Measurements from ENCODE around the gene CKLF.

Gene CKLF

GRCh38 chr16:66521252-66521713 is 31.1 kb upstream of the CKLF start:
- Histone ChIP-seq H3K9ac (ENCODE audit: low read length) (peak overlapping the region; percentile 24), H3K9me3 (ENCODE audit: control insufficient read depth, low read length) (no peaks in the 10 kb centered on the region), H3K4me1 (ENCODE audit: control insufficient read depth, insufficient read depth, low read length) (peaks cover 68% of the 10 kb centered on the region), H3K27me3 (ENCODE audit: control insufficient read depth, insufficient read depth, low read length) (no peaks in the 10 kb centered on the region), H3K36me3 (ENCODE audit: control insufficient read depth, insufficient read depth, low read length) (peaks cover 5% of the 10 kb centered on the region), H3K4me3 (ENCODE audit: low read length) (no peak overlapping the region)

GRCh38 chr16:66521951-66522771 is 30.2 kb upstream of the CKLF start:
- H3K4me3 ChIP-seq (ENCODE audit: low read length), result no peak overlapping the region
- no peaks in the 10 kb centered on the region for H3K9me3 ChIP-seq (ENCODE audit: control insufficient read depth, low read length)
- no peaks in the 10 kb centered on the region for H3K27me3 ChIP-seq (ENCODE audit: control insufficient read depth, insufficient read depth, low read length)
- H3K9ac ChIP-seq (ENCODE audit: low read length), result peak overlapping the region; percentile 24
- H3K36me3 ChIP-seq (ENCODE audit: control insufficient read depth, insufficient read depth, low read length), result peaks cover 6% of the 10 kb centered on the region
- H3K4me1 ChIP-seq (ENCODE audit: control insufficient read depth, insufficient read depth, low read length), result peaks cover 60% of the 10 kb centered on the region

DNA sequence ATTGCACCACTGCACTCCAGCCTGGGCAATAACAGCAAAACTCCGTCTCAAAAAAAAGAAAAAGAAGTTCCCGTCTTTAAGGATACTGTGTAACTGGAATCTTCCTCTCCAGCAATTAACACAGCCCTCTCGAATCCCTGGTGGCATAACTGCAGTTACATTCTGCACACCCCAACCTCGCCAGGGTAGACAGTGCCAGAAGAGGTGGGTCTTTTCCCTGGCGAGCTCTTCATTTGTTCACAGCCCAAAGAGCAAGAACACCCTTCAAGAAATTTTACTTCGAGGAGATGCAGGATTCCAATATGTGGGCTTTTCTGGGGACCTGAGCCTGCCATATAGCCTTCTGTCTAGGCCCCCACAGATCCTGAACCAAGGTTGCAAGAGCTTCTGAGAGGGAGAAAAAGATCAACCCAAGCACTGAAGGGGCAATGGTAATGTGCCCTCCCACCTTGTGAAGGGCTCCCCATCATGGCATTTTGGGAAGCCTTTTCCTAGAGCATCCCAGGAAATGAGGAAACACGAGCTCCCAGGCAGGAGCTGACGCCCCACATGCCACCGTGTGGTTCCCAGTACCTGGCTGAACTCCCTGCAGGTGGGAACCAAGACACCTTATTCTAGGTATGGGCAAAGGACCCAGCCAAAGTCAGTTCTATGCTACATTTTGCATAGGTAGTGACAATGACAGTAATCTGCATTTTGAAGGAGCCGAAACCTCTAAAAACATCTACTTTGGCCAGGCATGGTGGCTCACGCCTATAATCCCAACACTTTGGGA is 29.4 kb upstream of the CKLF start:
- Histone ChIP-seq H3K9me3 (ENCODE audit: control insufficient read depth, low read length) (no peaks in the 10 kb centered on the region), H3K27me3 (ENCODE audit: control insufficient read depth, insufficient read depth, low read length) (no peaks in the 10 kb centered on the region), H3K4me3 (ENCODE audit: low read length) (no peak overlapping the region), H3K4me1 (ENCODE audit: control insufficient read depth, insufficient read depth, low read length) (peaks cover 51% of the 10 kb centered on the region), H3K36me3 (ENCODE audit: control insufficient read depth, insufficient read depth, low read length) (peaks cover 10% of the 10 kb centered on the region), H3K9ac (ENCODE audit: low read length) (no peak overlapping the region)

- Histone ChIP-seq H3K36me3 (ENCODE audit: control insufficient read depth, insufficient read depth, low read length) (peaks cover 10% of the 10 kb centered on the region), H3K27me3 (ENCODE audit: control insufficient read depth, insufficient read depth, low read length) (no peaks in the 10 kb centered on the region), H3K4me3 (ENCODE audit: low read length) (no peak overlapping the region), H3K4me1 (ENCODE audit: control insufficient read depth, insufficient read depth, low read length) (peaks cover 48% of the 10 kb centered on the region), H3K9me3 (ENCODE audit: control insufficient read depth, low read length) (no peaks in the 10 kb centered on the region), H3K9ac (ENCODE audit: low read length) (no peak overlapping the region)
Observed at GRCh38 chr16:66523861-66524354, 28.5 kb upstream of the CKLF start.

GRCh38 chr16:66524601-66525164 is 27.7 kb upstream of the CKLF start:
- Histone ChIP-seq H3K9ac (ENCODE audit: low read length) (no peak overlapping the region), H3K4me1 (ENCODE audit: control insufficient read depth, insufficient read depth, low read length) (peaks cover 48% of the 10 kb centered on the region), H3K4me3 (ENCODE audit: low read length) (no peak overlapping the region), H3K27me3 (ENCODE audit: control insufficient read depth, insufficient read depth, low read length) (no peaks in the 10 kb centered on the region), H3K36me3 (ENCODE audit: control insufficient read depth, insufficient read depth, low read length) (peaks cover 7% of the 10 kb centered on the region), H3K9me3 (ENCODE audit: control insufficient read depth, low read length) (no peaks in the 10 kb centered on the region)

- Histone ChIP-seq H3K9me3 (ENCODE audit: control insufficient read depth, low read length) (no peaks in the 10 kb centered on the region), H3K4me3 (ENCODE audit: low read length) (no peak overlapping the region), H3K4me1 (ENCODE audit: control insufficient read depth, insufficient read depth, low read length) (peaks cover 43% of the 10 kb centered on the region), H3K36me3 (ENCODE audit: control insufficient read depth, insufficient read depth, low read length) (peaks cover 5% of the 10 kb centered on the region), H3K27me3 (ENCODE audit: control insufficient read depth, insufficient read depth, low read length) (no peaks in the 10 kb centered on the region), H3K9ac (ENCODE audit: low read length) (no peak overlapping the region)
Observed at GRCh38 chr16:66525396-66526180, 26.8 kb upstream of the CKLF start.

GRCh38 chr16:66528294-66528693 is 24.1 kb upstream of the CKLF start:
- Histone ChIP-seq H3K9ac (ENCODE audit: low read length) (no peak overlapping the region), H3K4me3 (ENCODE audit: low read length) (no peak overlapping the region), H3K36me3 (ENCODE audit: control insufficient read depth, insufficient read depth, low read length) (peaks cover 5% of the 10 kb centered on the region), H3K27me3 (ENCODE audit: control insufficient read depth, insufficient read depth, low read length) (no peaks in the 10 kb centered on the region), H3K9me3 (ENCODE audit: control insufficient read depth, low read length) (no peaks in the 10 kb centered on the region), H3K4me1 (ENCODE audit: control insufficient read depth, insufficient read depth, low read length) (peaks cover 16% of the 10 kb centered on the region)

- Histone ChIP-seq H3K9me3 (ENCODE audit: control insufficient read depth, low read length) (no peaks in the 10 kb centered on the region), H3K36me3 (ENCODE audit: control insufficient read depth, insufficient read depth, low read length) (peaks cover 5% of the 10 kb centered on the region), H3K27me3 (ENCODE audit: control insufficient read depth, insufficient read depth, low read length) (no peaks in the 10 kb centered on the region)
Observed at GRCh38 chr16:66529475-66529874, 22.9 kb upstream of the CKLF start.

GRCh38 chr16:66534376-66534799 is 18.0 kb upstream of the CKLF start:
- Histone ChIP-seq H3K9me3 (ENCODE audit: control insufficient read depth, low read length) (no peaks in the 10 kb centered on the region), H3K4me3 (ENCODE audit: low read length) (no peak overlapping the region), H3K4me1 (ENCODE audit: control insufficient read depth, insufficient read depth, low read length) (peaks cover 3% of the 10 kb centered on the region), H3K36me3 (ENCODE audit: control insufficient read depth, insufficient read depth, low read length) (no peaks in the 10 kb centered on the region), H3K27me3 (ENCODE audit: control insufficient read depth, insufficient read depth, low read length) (no peaks in the 10 kb centered on the region), H3K9ac (ENCODE audit: low read length) (no peak overlapping the region)

More at GRCh38 chr16:66529475-66529874, 22.9 kb upstream of the CKLF start:
- peaks cover 10% of the 10 kb centered on the region for H3K4me1 ChIP-seq (ENCODE audit: control insufficient read depth, insufficient read depth, low read length)
- no peak overlapping the region for H3K9ac ChIP-seq (ENCODE audit: low read length)
- no peak overlapping the region for H3K4me3 ChIP-seq (ENCODE audit: low read length)

DNA sequence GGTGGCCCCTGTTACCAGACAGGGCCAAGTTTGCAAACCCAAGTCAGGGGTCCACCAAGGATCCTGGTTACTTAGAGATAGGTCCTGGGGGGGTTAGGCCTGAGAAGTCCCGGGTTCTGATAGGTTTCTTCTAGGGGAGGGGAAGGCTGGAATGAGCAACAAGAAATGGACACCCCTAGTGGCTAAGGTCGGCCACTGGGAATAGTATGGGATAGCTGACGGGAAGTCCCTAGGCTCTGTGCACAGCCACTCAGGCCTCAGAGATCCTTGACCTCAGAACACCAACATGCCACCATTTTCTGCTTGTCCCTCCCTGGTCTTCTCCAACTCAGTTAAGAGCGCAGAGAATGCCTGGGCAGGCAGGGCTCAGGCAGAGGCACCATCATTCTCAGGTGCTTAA is 15.9 kb upstream of the CKLF start:
- Histone ChIP-seq H3K4me1 (ENCODE audit: control insufficient read depth, insufficient read depth, low read length) (peaks cover 3% of the 10 kb centered on the region), H3K9me3 (ENCODE audit: control insufficient read depth, low read length) (no peaks in the 10 kb centered on the region), H3K9ac (ENCODE audit: low read length) (no peak overlapping the region), H3K27me3 (ENCODE audit: control insufficient read depth, insufficient read depth, low read length) (no peaks in the 10 kb centered on the region), H3K4me3 (ENCODE audit: low read length) (no peak overlapping the region), H3K36me3 (ENCODE audit: control insufficient read depth, insufficient read depth, low read length) (no peaks in the 10 kb centered on the region)

GRCh38 chr16:66537236-66537635 is 15.1 kb upstream of the CKLF start:
- Histone ChIP-seq H3K9ac (ENCODE audit: low read length) (no peak overlapping the region), H3K4me3 (ENCODE audit: low read length) (no peak overlapping the region), H3K9me3 (ENCODE audit: control insufficient read depth, low read length) (no peaks in the 10 kb centered on the region), H3K36me3 (ENCODE audit: control insufficient read depth, insufficient read depth, low read length) (no peaks in the 10 kb centered on the region), H3K4me1 (ENCODE audit: control insufficient read depth, insufficient read depth, low read length) (peaks cover 3% of the 10 kb centered on the region), H3K27me3 (ENCODE audit: control insufficient read depth, insufficient read depth, low read length) (no peaks in the 10 kb centered on the region)
